ENCODE data around the gene THSD4. TPM values are rescaled to one million over a fixed set of nuclear protein-coding genes. Genes with fewer than 3 reads are reported as not detected.

The THSD4 gene
- total and polyA plus RNA-seq, 9 of the 15 experiments (the other 6 are each of a cell fraction or from before 2014, with no cell fraction given): 0.04 TPM; not detected in 5

GRCh38 chr15:71708051-71708429 is 592.8 kb downstream of the THSD4 start:
- FAIRE-seq (no peak), ATAC-seq (no peak), DNase-seq (ENCODE audit: extremely low read depth in 1 of 4, low spot score in 3 of 4) (no peak)
- Histone ChIP-seq H3K4me3 (no peak overlapping the region), H3K9me3 (replicated peaks; ENCODE audit: control insufficient read depth, insufficient read depth, low read depth, low read length) (no peaks in the 10 kb centered on the region), H3K79me2 (ENCODE audit: control insufficient read depth, insufficient read depth, low read length) (no peaks in the 10 kb centered on the region), H3K27ac (ENCODE audit: extremely low read depth, low read depth, low read length) (no peak overlapping the region), H3K27me3 (ENCODE audit: control insufficient read depth in 2 of 2, insufficient read depth in 2 of 2, low read length in 2 of 2) (peaks cover 2 to 6% of the 10 kb centered on the region in 2 experiments; a peak in 3 of 5 replicates), H3K9ac (ENCODE audit: insufficient read depth in 1 of 2, low read depth in 2 of 2, low read length in 2 of 2) (no peak overlapping the region), H4K20me1 (replicated peaks; ENCODE audit: control insufficient read depth, insufficient read depth, low read length) (no peaks in the 10 kb centered on the region; the same call in 1 of the 2 replicates), H3K4me2 (ENCODE audit: insufficient read depth, low read length) (no peak overlapping the region), H3K4me1 (replicated peaks in 1 of 2; ENCODE audit: control insufficient read depth in 2 of 2, insufficient read depth in 2 of 2, low read length in 2 of 2) (no peaks in the 10 kb centered on the region), H3K9me1 (ENCODE audit: control insufficient read depth, insufficient read depth, low read length) (no peaks in the 10 kb centered on the region), H2AFZ (ENCODE audit: low read depth, low read length) (no peak overlapping the region), H3K36me3 (ENCODE audit: control insufficient read depth, insufficient read depth, low read length) (no peaks in the 10 kb centered on the region)
- ChIA-PET CTCF (ENCODE audit: low intra/inter-chr PET ratio) (no interaction called here), POLR2A (interaction anchor here (0.7 kb wide), 1 partner anchor 1079 kb away, joined by 3 read pairs; no protein-coding TSS in a partner anchor)
- no TSS peak for BruUV-seq (replicated peaks)
- WGBS (ENCODE audit: insufficient coverage, low coverage, missing lambda C conversion rate): 0% methylated on average over 4 of the region's 4 CpGs
- TF ChIP-seq ZBTB9 (CRISPR knock-in tag; IDR thresholded peaks at IDR 0.05): no peak
- TF ChIP-seq RHOXF2B (CRISPR knock-in tag; conservative IDR thresholded peaks at IDR 0.05): no peak
- no peak for TF ChIP-seq NR3C1 (CRISPR knock-in tag; IDR thresholded peaks at IDR 0.05)
- no peak for TF ChIP-seq PRMT5 (CRISPR knock-in tag; IDR thresholded peaks at IDR 0.05)
- no peak for TF ChIP-seq NCOR1 (IDR thresholded peaks at IDR 0.05)
- TF ChIP-seq, protein P1, sequence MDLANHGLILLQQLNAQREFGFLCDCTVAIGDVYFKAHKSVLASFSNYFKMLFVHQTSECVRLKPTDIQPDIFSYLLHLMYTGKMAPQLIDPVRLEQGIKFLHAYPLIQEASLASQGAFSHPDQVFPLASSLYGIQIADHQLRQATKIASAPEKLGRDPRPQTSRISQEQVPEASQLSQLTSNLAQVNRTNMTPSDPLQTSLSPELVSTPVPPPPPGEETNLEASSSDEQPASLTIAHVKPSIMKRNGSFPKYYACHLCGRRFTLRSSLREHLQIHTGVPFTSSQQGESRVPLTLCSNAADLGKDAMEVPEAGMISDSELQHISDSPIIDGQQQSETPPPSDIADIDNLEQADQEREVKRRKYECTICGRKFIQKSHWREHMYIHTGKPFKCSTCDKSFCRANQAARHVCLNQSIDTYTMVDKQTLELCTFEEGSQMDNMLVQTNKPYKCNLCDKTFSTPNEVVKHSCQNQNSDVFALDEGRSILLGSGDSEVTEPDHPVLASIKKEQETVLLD (IDR thresholded peaks at IDR 0.05): no peak
- TF ChIP-seq GABPA (tag; conservative IDR thresholded peaks at IDR 0.05; ENCODE audit: low read depth): no peak
- TF ChIP-seq, protein P2, sequence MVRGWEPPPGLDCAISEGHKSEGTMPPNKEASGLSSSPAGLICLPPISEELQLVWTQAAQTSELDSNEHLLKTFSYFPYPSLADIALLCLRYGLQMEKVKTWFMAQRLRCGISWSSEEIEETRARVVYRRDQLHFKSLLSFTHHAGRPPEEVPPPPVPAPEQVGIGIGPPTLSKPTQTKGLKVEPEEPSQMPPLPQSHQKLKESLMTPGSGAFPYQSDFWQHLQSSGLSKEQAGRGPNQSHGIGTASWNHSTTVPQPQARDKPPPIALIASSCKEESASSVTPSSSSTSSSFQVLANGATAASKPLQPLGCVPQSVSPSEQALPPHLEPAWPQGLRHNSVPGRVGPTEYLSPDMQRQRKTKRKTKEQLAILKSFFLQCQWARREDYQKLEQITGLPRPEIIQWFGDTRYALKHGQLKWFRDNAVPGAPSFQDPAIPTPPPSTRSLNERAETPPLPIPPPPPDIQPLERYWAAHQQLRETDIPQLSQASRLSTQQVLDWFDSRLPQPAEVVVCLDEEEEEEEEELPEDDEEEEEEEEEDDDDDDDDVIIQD (CRISPR knock-in tag; IDR thresholded peaks at IDR 0.05): no peak
- no peak for TF ChIP-seq CHD2 (IDR thresholded peaks at IDR 0.05; ENCODE audit: low read depth, low read length)
- TF ChIP-seq, protein P3, sequence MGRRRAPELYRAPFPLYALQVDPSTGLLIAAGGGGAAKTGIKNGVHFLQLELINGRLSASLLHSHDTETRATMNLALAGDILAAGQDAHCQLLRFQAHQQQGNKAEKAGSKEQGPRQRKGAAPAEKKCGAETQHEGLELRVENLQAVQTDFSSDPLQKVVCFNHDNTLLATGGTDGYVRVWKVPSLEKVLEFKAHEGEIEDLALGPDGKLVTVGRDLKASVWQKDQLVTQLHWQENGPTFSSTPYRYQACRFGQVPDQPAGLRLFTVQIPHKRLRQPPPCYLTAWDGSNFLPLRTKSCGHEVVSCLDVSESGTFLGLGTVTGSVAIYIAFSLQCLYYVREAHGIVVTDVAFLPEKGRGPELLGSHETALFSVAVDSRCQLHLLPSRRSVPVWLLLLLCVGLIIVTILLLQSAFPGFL (CRISPR knock-in tag; IDR thresholded peaks at IDR 0.05): no peak
- in situ Hi-C loops (cut with MboI) (no loop called here), intact Hi-C loops (cut with micrococcal nuclease) (no loop called here)
